CD14-positive monocyte (primary cell): ENCODE data around the gene CENPA. TPM values are rescaled to one million over a fixed set of nuclear protein-coding genes. Genes with fewer than 3 reads are reported as not detected.
"Not testable (repeated sequence)": the region's sequence is repeated elsewhere in the genome, so short reads cannot be mapped to it uniquely, and the experiment has no call there.

Experiments
- DNase-seq, 3 donors: peaks; one replicate each; pipeline ENCODE4 v3.0.0-alpha.2; 2011 to 2022
- H2AFZ ChIP-seq: 2 replicates; pipeline ENCODE4 v1.6.0; 2012; ENCODE audit warnings: mild to moderate bottlenecking, low read depth, low read length, inconsistent platforms; ENCODE audit not compliant: insufficient read depth, poor library complexity, severe bottlenecking
- H3K27ac ChIP-seq, 2 donors: 1 replicate in 1 of 2; 2 replicates in 1 of 2; pipeline ENCODE4 v1.5.1; 2012 to 2013; ENCODE audit warnings: low read length in 2 of 2, control low read depth in 1 of 2, inconsistent platforms in 1 of 2, low read depth in 1 of 2, mild to moderate bottlenecking in 1 of 2
- H3K27me3 ChIP-seq, 2 donors: one replicate each; pipeline versions ENCODE4 v1.6.0 to v1.6.1; 2011 to 2013; ENCODE audit warnings: low read length in 2 of 2; ENCODE audit not compliant: control insufficient read depth in 2 of 2, insufficient read depth in 2 of 2
- H3K36me3 ChIP-seq, 2 donors: replicated peaks in 1 of 2; 1 replicate in 1 of 2; 2 replicates in 1 of 2; pipeline versions ENCODE4 v1.5.1 to v1.6.1; 2012 to 2013; ENCODE audit warnings: low read length in 2 of 2, control low read depth in 1 of 2, inconsistent platforms in 1 of 2, mild to moderate bottlenecking in 1 of 2; ENCODE audit not compliant: insufficient read depth in 2 of 2, control insufficient read depth in 1 of 2
- H3K4me1 ChIP-seq, 2 donors: 1 replicate in 1 of 2; 2 replicates in 1 of 2; pipeline versions ENCODE4 v1.5.1 to v1.6.1; 2012 to 2013; ENCODE audit warnings: low read length in 2 of 2, control low read depth in 1 of 2, inconsistent platforms in 1 of 2, mild to moderate bottlenecking in 1 of 2, moderate library complexity in 1 of 2; ENCODE audit not compliant: insufficient read depth in 2 of 2, control insufficient read depth in 1 of 2
- H3K4me2 ChIP-seq: replicated peaks from 2 replicates; pipeline ENCODE3; 2012; ENCODE audit warnings: low read length, moderate library complexity, mild to moderate bottlenecking; ENCODE audit not compliant: poor library complexity, severe bottlenecking; ENCODE audit errors: extremely low read depth
- H3K4me3 ChIP-seq, 3 experiments: fragments of 200-600 bp in 1 of 3; sonication (generic) in 1 of 3; replicated peaks in 1 of 3; 1 replicate in 2 of 3; 2 replicates in 1 of 3; pipeline ENCODE4 v1.5.1; 2011 to 2013; ENCODE audit warnings: low read length in 3 of 3, mild to moderate bottlenecking in 3 of 3, control low read depth in 2 of 3, low read depth in 2 of 3, inconsistent platforms in 1 of 3, moderate library complexity in 1 of 3
- H3K79me2 ChIP-seq: 2 replicates; pipeline ENCODE4 v1.6.0; 2012; ENCODE audit warnings: mild to moderate bottlenecking, control low read depth, inconsistent platforms, low read length, moderate library complexity; ENCODE audit not compliant: insufficient read depth
- H3K9ac ChIP-seq: 2 replicates; pipeline ENCODE4 v1.6.0; 2017; ENCODE audit warnings: low read length, mild to moderate bottlenecking; ENCODE audit not compliant: insufficient read depth, poor library complexity, severe bottlenecking
- H3K9me3 ChIP-seq, 2 donors: replicated peaks in 1 of 2; 1 replicate in 1 of 2; 2 replicates in 1 of 2; pipeline versions ENCODE4 v1.5.1 to v1.6.1; 2012 to 2013; ENCODE audit warnings: low read length in 2 of 2, control low read depth in 1 of 2; ENCODE audit not compliant: control insufficient read depth in 1 of 2, insufficient read depth in 1 of 2
- H4K20me1 ChIP-seq: 2 replicates; pipeline ENCODE4 v1.6.0; 2012; ENCODE audit warnings: mild to moderate bottlenecking, low read length, control low read depth, moderate library complexity; ENCODE audit not compliant: insufficient read depth
- H3K27ac Mint-ChIP-seq, 7 donors: one replicate each; pipeline ENCODE4 v1.8.0; 2020; ENCODE audit warnings: mild to moderate bottlenecking in 7 of 7, mixed read lengths in 7 of 7, moderate library complexity in 6 of 7, inconsistent platforms in 2 of 7
- H3K27me3 Mint-ChIP-seq, 3 donors: one replicate each; pipeline ENCODE4 v1.8.0; 2021 to 2022; ENCODE audit warnings: low read depth in 3 of 3, mild to moderate bottlenecking in 3 of 3, mixed read lengths in 3 of 3, moderate library complexity in 3 of 3, inconsistent platforms in 1 of 3
- H3K36me3 Mint-ChIP-seq, 2 donors: one replicate each; pipeline ENCODE4 v1.8.0; 2020; ENCODE audit warnings: mixed read lengths in 2 of 2, inconsistent platforms in 1 of 2, mild to moderate bottlenecking in 1 of 2
- H3K4me1 Mint-ChIP-seq: one replicate; pipeline ENCODE4 v1.8.0; 2020; ENCODE audit warnings: mild to moderate bottlenecking, mixed read lengths
- H3K4me3 Mint-ChIP-seq, 2 donors: one replicate each; pipeline ENCODE4 v1.8.0; 2020; ENCODE audit warnings: mild to moderate bottlenecking in 2 of 2, mixed read lengths in 2 of 2, moderate library complexity in 1 of 2
- H3K9me3 Mint-ChIP-seq, 7 donors: one replicate each; pipeline ENCODE4 v1.8.0; 2020 to 2022; ENCODE audit warnings: mixed read lengths in 7 of 7, mild to moderate bottlenecking in 6 of 7, moderate library complexity in 6 of 7, inconsistent platforms in 2 of 7
- WGBS: methylation state at CpG from one replicate; pipeline ENCODE4 v1.1.5; 2013; ENCODE audit warnings: missing lambda C conversion rate; ENCODE audit not compliant: insufficient coverage; 5-methylcytosine and 5-hydroxymethylcytosine counted together
- intact Hi-C, 2 donors: fragments of 100-400 bp; cut with micrococcal nuclease; formaldehyde crosslinking; loops; one replicate each; pipeline versions ENCODE4 v1.15.0 to v1.15.1; 2023
- polyA plus RNA-seq, 3 donors: library from polyadenylated mRNA; depleted of rRNA in 1 of 3; unstranded in 2 of 3; stranded (reverse) in 1 of 3; fragments of 300-500 nt in 2 of 3; fragments of >200 nt in 1 of 3; fragmentation: Illumina TruSeq in 2 of 3; gene quantifications; 1 replicate in 2 of 3; 2 replicates in 1 of 3; pipeline ENCODE4 v1.2.3, GENCODE V29; 2012 to 2021
- TF ChIP-seq, protein P1 (sequence below): fragments of 200-600 bp; IDR thresholded peaks from one replicate; pipeline ENCODE4 v1.8.0; 2022; ENCODE audit warnings: antibody characterized with exemption, mild to moderate bottlenecking

Gene CENPA
- polyA plus RNA-seq, 3 donors: 0.24 TPM; not detected in 2

DNA sequence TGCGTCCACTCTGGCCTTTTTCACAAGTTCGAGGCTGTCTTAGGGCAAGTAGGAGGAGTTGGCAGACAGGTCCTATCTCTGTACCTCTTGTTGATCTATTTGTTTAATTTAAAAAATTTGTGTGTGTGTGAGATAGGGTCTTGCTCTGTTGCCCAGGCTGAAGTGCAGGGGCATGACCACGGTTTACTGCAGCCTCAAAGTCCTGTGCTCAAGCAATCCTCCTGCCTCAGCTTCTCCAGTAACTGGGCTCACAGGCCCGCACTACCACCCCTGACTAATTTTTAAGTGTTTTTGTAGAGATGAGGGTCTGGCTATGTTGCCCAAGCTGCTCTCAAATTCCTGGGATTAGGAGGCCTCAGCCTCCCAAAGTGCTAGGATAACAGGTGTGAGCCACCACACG is 26.0 kb upstream of the CENPA start:
- intact Hi-C loops: loop anchor here in 1 of 2 donors (10.0 kb wide), 2 partner anchors 415 to 1965 kb away; partner anchors contain the start of genes ADGRF3, CENPO, PTRHD1 and SELENOI

DNA sequence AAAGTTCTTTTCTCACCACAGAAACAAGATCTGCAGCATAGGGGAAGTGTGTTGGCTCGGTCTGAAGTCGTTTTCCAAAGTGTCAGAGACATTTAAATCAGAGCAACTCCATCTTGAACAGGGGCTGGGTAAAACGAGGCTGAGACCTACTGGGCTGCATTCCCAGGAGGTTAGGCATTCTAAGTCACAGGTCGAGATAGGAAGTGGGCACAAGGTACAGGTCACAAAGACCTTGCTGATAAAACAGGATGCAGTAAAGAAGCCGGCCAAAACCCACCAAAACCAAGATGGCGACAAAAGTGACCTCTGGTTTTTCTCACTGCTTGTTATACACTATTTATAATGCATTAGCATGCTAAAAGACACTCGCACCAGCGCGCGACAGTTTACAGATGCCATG is 24.9 kb upstream of the CENPA start:
- not testable (repeated sequence) for H3K4me3 Mint-ChIP-seq
- H3K4me1 Mint-ChIP-seq: peaks cover 30% of the 10 kb centered on the region
- intact Hi-C loops: loop anchor here in 1 of 2 donors (10.0 kb wide), 2 partner anchors 416 to 1966 kb away; partner anchors contain the start of genes ADGRF3, CENPO, PTRHD1 and SELENOI

More for the DNA sequence above, 26.0 kb upstream of the CENPA start:
- no peak overlapping the region for H3K4me3 Mint-ChIP-seq
- peak overlapping the region in 1 of 7 donors; percentile 62 for H3K27ac Mint-ChIP-seq
- Histone ChIP-seq H3K27ac (no peak overlapping the region), H3K9ac (no peak overlapping the region), H3K27me3 (peaks cover 0 to 5% of the 10 kb centered on the region in 2 donors), H2AFZ (no peak overlapping the region), H3K79me2 (peaks cover 8% of the 10 kb centered on the region), H3K4me2 (no peak overlapping the region), H3K9me3 (no peaks in the 10 kb centered on the region), H3K4me1 (peaks cover 9 to 10% of the 10 kb centered on the region in 2 donors), H3K4me3 (no peak overlapping the region), H3K36me3 (no peaks in the 10 kb centered on the region), H4K20me1 (peaks cover 1% of the 10 kb centered on the region)
- peaks cover 1 to 16% (median 8%) of the 10 kb centered on the region in 3 donors for H3K27me3 Mint-ChIP-seq
- peaks cover 0 to 1% (median 0%) of the 10 kb centered on the region in 7 donors for H3K9me3 Mint-ChIP-seq
- H3K36me3 Mint-ChIP-seq: peaks cover under 1 to 4% of the 10 kb centered on the region in 2 donors
- DNase-seq: no peak
- TF ChIP-seq, protein P1, sequence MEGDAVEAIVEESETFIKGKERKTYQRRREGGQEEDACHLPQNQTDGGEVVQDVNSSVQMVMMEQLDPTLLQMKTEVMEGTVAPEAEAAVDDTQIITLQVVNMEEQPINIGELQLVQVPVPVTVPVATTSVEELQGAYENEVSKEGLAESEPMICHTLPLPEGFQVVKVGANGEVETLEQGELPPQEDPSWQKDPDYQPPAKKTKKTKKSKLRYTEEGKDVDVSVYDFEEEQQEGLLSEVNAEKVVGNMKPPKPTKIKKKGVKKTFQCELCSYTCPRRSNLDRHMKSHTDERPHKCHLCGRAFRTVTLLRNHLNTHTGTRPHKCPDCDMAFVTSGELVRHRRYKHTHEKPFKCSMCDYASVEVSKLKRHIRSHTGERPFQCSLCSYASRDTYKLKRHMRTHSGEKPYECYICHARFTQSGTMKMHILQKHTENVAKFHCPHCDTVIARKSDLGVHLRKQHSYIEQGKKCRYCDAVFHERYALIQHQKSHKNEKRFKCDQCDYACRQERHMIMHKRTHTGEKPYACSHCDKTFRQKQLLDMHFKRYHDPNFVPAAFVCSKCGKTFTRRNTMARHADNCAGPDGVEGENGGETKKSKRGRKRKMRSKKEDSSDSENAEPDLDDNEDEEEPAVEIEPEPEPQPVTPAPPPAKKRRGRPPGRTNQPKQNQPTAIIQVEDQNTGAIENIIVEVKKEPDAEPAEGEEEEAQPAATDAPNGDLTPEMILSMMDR: no peak
- peaks cover 21% of the 10 kb centered on the region for H3K4me1 Mint-ChIP-seq
- 80% methylated on average over 1 of the region's 5 CpGs for WGBS

More for the DNA sequence above, 24.9 kb upstream of the CENPA start:
- H3K79me2 ChIP-seq: peaks cover 19% of the 10 kb centered on the region
- not testable (repeated sequence) for DNase-seq, H3K4me2 ChIP-seq, H2AFZ ChIP-seq, H3K9ac ChIP-seq, H3K9me3 ChIP-seq, H3K4me3 ChIP-seq, H3K36me3 Mint-ChIP-seq, H3K27ac Mint-ChIP-seq, H3K27me3 ChIP-seq, H3K9me3 Mint-ChIP-seq, H3K27ac ChIP-seq, H3K36me3 ChIP-seq
- peaks cover 1 to 16% (median 8%) of the 10 kb centered on the region in 3 donors for H3K27me3 Mint-ChIP-seq
- peaks cover 13% of the 10 kb centered on the region for H4K20me1 ChIP-seq
- 85% methylated on average over 8 of the region's 10 CpGs for WGBS
- peaks cover 20 to 21% of the 10 kb centered on the region in 2 donors for H3K4me1 ChIP-seq
